ENCODE data around the gene SPATA20. TPM values are rescaled to one million over a fixed set of nuclear protein-coding genes. Genes with fewer than 3 reads are reported as not detected.

Gene SPATA20
- total and polyA plus RNA-seq, 2 of the 13 experiments (the other 11 are each of a cell fraction or from before 2014, with no cell fraction given): 36.1 to 64.8 TPM

DNA sequence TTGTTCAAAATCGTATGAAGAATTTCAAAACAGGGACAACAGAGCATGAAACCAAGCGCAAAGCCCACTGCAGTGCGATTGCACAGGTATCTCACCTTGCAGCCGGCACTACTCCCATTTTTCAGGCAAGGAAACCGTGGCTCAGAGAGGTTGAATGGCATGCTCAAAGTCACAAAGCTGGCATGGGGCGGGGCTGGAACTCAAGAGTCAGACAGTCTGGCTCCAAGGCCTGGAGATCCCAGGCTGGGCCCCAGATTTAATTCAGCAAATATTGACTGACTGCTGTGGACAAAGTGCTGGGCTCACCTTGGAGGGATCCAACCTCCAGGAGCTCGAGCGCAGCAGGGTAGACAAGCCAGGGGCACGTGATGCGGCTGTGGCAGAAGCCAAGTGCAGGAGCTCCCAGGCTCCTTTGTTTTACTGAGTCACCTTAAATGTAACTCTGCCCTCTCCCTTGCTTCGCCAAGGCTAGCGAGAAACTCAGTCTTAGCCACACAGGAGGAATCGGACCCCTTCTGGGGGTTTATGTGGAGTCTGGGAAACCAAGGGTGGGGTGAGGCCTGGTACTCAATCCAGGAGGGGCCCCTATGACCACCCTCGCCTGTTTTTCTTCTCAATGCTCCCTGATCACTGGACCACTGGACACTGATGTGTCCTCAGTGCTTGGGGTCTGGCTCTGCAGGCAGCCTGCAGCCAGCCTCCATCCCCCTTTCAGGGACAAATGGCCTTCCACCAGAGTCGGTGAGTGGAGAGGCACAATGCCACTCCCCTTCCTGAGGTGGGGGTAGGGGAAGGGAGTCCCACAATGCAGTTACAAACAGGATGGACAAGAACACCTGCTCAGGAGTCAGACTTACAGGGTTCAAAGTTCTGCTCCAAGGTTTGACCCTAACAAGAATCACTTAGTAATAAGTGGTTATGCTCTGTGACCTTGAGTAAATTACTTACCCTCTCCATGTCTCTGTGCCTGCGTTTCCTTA is 3.9 kb upstream of the SPATA20 start (continued):
- TF ChIP-seq TRAFD1 (CRISPR knock-in tag; IDR thresholded peaks at IDR 0.05; ENCODE audit: borderline replicate concordance) (no peak), HNF4A (CRISPR knock-in tag; IDR thresholded peaks at IDR 0.05) (peak; percentile 87), KLF11 (CRISPR knock-in tag; IDR thresholded peaks at IDR 0.05) (peak; percentile 69), ZSCAN9 (CRISPR knock-in tag; IDR thresholded peaks at IDR 0.05; ENCODE audit: borderline replicate concordance) (no peak), ZFX (CRISPR knock-in tag; IDR thresholded peaks at IDR 0.05; ENCODE audit: low read depth) (peak; percentile 76), PAF1 (CRISPR knock-in tag; IDR thresholded peaks at IDR 0.05) (no peak), RARG (CRISPR knock-in tag; IDR thresholded peaks at IDR 0.05; ENCODE audit: low read depth) (no peak), ZNF788 (CRISPR knock-in tag; IDR thresholded peaks at IDR 0.05; ENCODE audit: borderline replicate concordance) (peak; percentile 80; the same call in 1 of the 2 replicates), NR2F1 (CRISPR knock-in tag; IDR thresholded peaks at IDR 0.05) (no peak), REL (CRISPR knock-in tag; conservative IDR thresholded peaks at IDR 0.05) (0 out of 2 replicates have a peak, but pooled peaks have one; percentile 28), ZNF383 (CRISPR knock-in tag; IDR thresholded peaks at IDR 0.05; ENCODE audit: borderline replicate concordance) (no peak), ARHGAP35 (CRISPR knock-in tag; IDR thresholded peaks at IDR 0.05; ENCODE audit: borderline replicate concordance) (no peak), ZEB1 (IDR thresholded peaks at IDR 0.05; ENCODE audit: insufficient replicate concordance, low read depth) (peak; percentile 53), ZFP36 (IDR thresholded peaks at IDR 0.05; ENCODE audit: borderline replicate concordance, low read depth, low read length, partially characterized antibody) (peak; percentile 86), ZNF572 (CRISPR knock-in tag; IDR thresholded peaks at IDR 0.05) (no peak)
- TF ChIP-seq, protein P1, sequence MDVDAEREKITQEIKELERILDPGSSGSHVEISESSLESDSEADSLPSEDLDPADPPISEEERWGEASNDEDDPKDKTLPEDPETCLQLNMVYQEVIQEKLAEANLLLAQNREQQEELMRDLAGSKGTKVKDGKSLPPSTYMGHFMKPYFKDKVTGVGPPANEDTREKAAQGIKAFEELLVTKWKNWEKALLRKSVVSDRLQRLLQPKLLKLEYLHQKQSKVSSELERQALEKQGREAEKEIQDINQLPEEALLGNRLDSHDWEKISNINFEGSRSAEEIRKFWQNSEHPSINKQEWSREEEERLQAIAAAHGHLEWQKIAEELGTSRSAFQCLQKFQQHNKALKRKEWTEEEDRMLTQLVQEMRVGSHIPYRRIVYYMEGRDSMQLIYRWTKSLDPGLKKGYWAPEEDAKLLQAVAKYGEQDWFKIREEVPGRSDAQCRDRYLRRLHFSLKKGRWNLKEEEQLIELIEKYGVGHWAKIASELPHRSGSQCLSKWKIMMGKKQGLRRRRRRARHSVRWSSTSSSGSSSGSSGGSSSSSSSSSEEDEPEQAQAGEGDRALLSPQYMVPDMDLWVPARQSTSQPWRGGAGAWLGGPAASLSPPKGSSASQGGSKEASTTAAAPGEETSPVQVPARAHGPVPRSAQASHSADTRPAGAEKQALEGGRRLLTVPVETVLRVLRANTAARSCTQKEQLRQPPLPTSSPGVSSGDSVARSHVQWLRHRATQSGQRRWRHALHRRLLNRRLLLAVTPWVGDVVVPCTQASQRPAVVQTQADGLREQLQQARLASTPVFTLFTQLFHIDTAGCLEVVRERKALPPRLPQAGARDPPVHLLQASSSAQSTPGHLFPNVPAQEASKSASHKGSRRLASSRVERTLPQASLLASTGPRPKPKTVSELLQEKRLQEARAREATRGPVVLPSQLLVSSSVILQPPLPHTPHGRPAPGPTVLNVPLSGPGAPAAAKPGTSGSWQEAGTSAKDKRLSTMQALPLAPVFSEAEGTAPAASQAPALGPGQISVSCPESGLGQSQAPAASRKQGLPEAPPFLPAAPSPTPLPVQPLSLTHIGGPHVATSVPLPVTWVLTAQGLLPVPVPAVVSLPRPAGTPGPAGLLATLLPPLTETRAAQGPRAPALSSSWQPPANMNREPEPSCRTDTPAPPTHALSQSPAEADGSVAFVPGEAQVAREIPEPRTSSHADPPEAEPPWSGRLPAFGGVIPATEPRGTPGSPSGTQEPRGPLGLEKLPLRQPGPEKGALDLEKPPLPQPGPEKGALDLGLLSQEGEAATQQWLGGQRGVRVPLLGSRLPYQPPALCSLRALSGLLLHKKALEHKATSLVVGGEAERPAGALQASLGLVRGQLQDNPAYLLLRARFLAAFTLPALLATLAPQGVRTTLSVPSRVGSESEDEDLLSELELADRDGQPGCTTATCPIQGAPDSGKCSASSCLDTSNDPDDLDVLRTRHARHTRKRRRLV (CRISPR knock-in tag; IDR thresholded peaks at IDR 0.05): 0 out of 2 replicates have a peak, but pooled peaks have one; percentile 58
- TF ChIP-seq, protein P2, sequence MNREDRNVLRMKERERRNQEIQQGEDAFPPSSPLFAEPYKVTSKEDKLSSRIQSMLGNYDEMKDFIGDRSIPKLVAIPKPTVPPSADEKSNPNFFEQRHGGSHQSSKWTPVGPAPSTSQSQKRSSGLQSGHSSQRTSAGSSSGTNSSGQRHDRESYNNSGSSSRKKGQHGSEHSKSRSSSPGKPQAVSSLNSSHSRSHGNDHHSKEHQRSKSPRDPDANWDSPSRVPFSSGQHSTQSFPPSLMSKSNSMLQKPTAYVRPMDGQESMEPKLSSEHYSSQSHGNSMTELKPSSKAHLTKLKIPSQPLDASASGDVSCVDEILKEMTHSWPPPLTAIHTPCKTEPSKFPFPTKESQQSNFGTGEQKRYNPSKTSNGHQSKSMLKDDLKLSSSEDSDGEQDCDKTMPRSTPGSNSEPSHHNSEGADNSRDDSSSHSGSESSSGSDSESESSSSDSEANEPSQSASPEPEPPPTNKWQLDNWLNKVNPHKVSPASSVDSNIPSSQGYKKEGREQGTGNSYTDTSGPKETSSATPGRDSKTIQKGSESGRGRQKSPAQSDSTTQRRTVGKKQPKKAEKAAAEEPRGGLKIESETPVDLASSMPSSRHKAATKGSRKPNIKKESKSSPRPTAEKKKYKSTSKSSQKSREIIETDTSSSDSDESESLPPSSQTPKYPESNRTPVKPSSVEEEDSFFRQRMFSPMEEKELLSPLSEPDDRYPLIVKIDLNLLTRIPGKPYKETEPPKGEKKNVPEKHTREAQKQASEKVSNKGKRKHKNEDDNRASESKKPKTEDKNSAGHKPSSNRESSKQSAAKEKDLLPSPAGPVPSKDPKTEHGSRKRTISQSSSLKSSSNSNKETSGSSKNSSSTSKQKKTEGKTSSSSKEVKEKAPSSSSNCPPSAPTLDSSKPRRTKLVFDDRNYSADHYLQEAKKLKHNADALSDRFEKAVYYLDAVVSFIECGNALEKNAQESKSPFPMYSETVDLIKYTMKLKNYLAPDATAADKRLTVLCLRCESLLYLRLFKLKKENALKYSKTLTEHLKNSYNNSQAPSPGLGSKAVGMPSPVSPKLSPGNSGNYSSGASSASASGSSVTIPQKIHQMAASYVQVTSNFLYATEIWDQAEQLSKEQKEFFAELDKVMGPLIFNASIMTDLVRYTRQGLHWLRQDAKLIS (CRISPR knock-in tag; IDR thresholded peaks at IDR 0.05): no peak

Measured in HepG2 (cell line).